Psoas muscle (tissue), 8 donors: Measurements from ENCODE around the gene RAPGEF5. TPM values are rescaled to one million over a fixed set of nuclear protein-coding genes. Genes with fewer than 3 reads are reported as not detected.

Experiments used
- ATAC-seq, 4 donors: fragments of 200-7000 bp; cut with Tn5 transposase; one replicate each; pipeline ENCODE4 v1.9.1; 2020; ENCODE audit warnings: moderate library complexity in 3 of 4, mild to moderate bottlenecking in 2 of 4
- DNase-seq, 2 donors: peaks; one replicate each; pipeline ENCODE4 v3.0.0-alpha.2; 2020
- H3K27ac ChIP-seq: fragments of 200-600 bp; one replicate; pipeline ENCODE4 v1.8.0; 2022
- H3K27me3 ChIP-seq, 3 donors: fragments of 200-600 bp in 1 of 3; one replicate each; pipeline versions ENCODE4 v1.6.1 to v1.8.0; 2013 to 2022; ENCODE audit warnings: low read length in 2 of 3, mild to moderate bottlenecking in 2 of 3, moderate library complexity in 1 of 3; ENCODE audit not compliant: insufficient read depth in 3 of 3
- H3K36me3 ChIP-seq, 2 donors: fragments of 200-600 bp in 1 of 2; one replicate each; pipeline versions ENCODE4 v1.6.1 to v1.8.0; 2013 to 2022; ENCODE audit warnings: low read depth in 1 of 2, mild to moderate bottlenecking in 1 of 2, moderate library complexity in 1 of 2; ENCODE audit not compliant: insufficient read depth in 1 of 2
- H3K4me1 ChIP-seq: fragments of 200-600 bp; one replicate; pipeline ENCODE4 v1.8.0; 2022
- H3K4me3 ChIP-seq: fragments of 200-600 bp; one replicate; pipeline ENCODE4 v1.8.0; 2022; ENCODE audit warnings: mild to moderate bottlenecking
- H3K9me3 ChIP-seq: fragments of 200-600 bp; one replicate; pipeline ENCODE4 v1.8.0; 2022
- WGBS, 3 donors: extraction: QIAGEN DNeasy Blood & Tissue Kit; methylation state at CpG; one replicate each; pipeline versions ENCODE4 v1.1.6 to v1.1.7; 2013; 5-methylcytosine and 5-hydroxymethylcytosine counted together
- intact Hi-C, 2 donors: fragments of 100-400 bp; cut with DNase I; formaldehyde crosslinking; loops; one replicate each; pipeline versions ENCODE4 v1.11.0 to v1.14.2; 2022
- polyA plus RNA-seq, 3 donors: library from polyadenylated mRNA; stranded (reverse); fragments of 200-250 nt; gene quantifications; one replicate each; pipeline ENCODE4 v1.2.3, GENCODE V29; 2013
- total RNA-seq, 4 donors: library from RNA; stranded (reverse); fragmentation: NEBNext Ultra II Directional in 2 of 4; extraction: Animal tissue kit (Norgen Biotek cat#: 25700) in 2 of 4; gene quantifications; one replicate each; pipeline versions ENCODE4 v1.2.1 to v1.2.4, GENCODE V29; 2021 to 2023
- TF ChIP-seq, protein P1 (sequence below): fragments of 200-600 bp; IDR thresholded peaks from one replicate; pipeline ENCODE4 v1.8.0; 2022; ENCODE audit warnings: antibody characterized with exemption
- donor health status: healthy with polysubstance abuse.
- donor health status: DM: no; HTN: no; CAD: no; lungs with moderate emphysema.
- donor health status: Bipolar disorder and iron deficiency.
- donor health status: healthy.
- donor health status: DM: yes; HTN: yes; CAD: no.
- donor health status: DM: no; HTN: no; CAD: no.
- donor health status: DM: no; HTN: no; CAD: no.
- donor health status: DM: yes; HTN: yes; CAD: no.

RAPGEF5 gene
- total and polyA plus RNA-seq, 7 donors = 2.6 to 10.8 (median 5.5) TPM

DNA sequence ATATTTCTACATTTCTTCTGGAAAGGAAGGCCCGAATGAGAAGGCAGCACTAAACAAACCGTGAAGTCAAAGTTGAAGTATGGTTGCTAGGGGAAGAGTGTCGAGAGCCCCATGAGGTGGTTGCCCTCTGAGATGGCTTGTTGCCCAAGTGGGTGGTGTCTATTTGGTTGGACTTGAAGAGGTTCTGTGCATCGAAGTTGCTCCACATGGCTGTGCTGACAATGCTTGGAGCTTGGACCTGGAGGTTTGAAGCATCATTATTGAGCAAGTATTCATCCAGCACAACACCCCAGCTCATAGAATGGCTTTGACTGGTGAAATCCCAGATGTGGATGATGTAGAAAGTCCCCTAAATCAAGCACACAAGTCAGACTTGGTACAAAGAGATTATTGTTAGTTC lies 246.1 kb downstream of the RAPGEF5 start:
- Histone ChIP-seq H3K4me1 (no peaks in the 10 kb centered on the region), H3K27me3 (peaks cover 0 to 4% (median 0%) of the 10 kb centered on the region in 3 donors), H3K27ac (no peak overlapping the region), H3K4me3 (no peak overlapping the region), H3K36me3 (no peaks in the 10 kb centered on the region), H3K9me3 (no peaks in the 10 kb centered on the region)
- DNase-seq = no peak
- WGBS, 3 donors = 52 to 56% (median 55%) methylated on average over 4 of the region's 4 CpGs
- ATAC-seq = no peak
- intact Hi-C loops = loop anchor here (1.0 to 5.0 kb wide), 3 partner anchors 186 to 378 kb away; no protein-coding TSS in a partner anchor
- TF ChIP-seq, protein P1, sequence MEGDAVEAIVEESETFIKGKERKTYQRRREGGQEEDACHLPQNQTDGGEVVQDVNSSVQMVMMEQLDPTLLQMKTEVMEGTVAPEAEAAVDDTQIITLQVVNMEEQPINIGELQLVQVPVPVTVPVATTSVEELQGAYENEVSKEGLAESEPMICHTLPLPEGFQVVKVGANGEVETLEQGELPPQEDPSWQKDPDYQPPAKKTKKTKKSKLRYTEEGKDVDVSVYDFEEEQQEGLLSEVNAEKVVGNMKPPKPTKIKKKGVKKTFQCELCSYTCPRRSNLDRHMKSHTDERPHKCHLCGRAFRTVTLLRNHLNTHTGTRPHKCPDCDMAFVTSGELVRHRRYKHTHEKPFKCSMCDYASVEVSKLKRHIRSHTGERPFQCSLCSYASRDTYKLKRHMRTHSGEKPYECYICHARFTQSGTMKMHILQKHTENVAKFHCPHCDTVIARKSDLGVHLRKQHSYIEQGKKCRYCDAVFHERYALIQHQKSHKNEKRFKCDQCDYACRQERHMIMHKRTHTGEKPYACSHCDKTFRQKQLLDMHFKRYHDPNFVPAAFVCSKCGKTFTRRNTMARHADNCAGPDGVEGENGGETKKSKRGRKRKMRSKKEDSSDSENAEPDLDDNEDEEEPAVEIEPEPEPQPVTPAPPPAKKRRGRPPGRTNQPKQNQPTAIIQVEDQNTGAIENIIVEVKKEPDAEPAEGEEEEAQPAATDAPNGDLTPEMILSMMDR = no peak

DNA sequence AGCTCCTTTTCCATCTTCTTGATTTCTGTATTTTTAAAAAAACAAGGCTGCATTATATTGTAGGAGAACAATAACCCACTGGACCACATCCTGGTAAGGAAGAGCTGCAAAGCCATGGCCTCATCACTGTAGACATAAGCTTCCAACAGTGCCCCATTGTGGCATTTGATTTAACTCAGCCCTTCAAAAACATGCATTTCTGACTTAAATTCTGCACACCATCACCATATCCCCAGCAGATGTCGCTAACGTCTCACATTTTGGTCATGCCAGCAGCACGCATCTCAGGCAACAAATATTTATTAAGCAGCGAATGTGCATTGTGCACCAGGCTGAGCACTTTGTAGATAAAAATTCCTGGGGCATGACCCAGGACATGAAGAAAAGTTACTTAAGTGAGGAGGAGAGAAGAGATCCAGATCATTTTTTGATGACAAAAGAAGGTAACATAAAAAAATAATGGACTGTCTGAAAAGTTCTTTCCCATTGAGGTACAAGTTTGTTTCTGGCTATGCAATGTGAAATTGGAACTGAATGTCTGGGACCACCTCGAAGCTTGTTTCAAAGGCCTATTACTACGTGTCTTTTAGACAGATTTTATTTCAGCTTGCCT lies 246.6 kb downstream of the RAPGEF5 start:
- TF ChIP-seq, protein P1 = peak; percentile 87
- H3K27ac ChIP-seq = no peak overlapping the region
- no peaks in the 10 kb centered on the region for H3K9me3 ChIP-seq
- no peak overlapping the region for H3K4me3 ChIP-seq
- intact Hi-C loops = loop anchor here (1.0 to 5.0 kb wide), 3 partner anchors 187 to 378 kb away; no protein-coding TSS in a partner anchor
- WGBS, 3 donors = 4 to 7% (median 5%) methylated on average over 6 of the region's 6 CpGs
- H3K36me3 ChIP-seq = no peaks in the 10 kb centered on the region
- ATAC-seq (peak; percentile 69 to 95 (median 80)), DNase-seq (peak in 1 of 2 donors; percentile 55)
- H3K27me3 ChIP-seq = peaks cover 0 to 4% (median 0%) of the 10 kb centered on the region in 3 donors
- H3K4me1 ChIP-seq = no peaks in the 10 kb centered on the region

DNA sequence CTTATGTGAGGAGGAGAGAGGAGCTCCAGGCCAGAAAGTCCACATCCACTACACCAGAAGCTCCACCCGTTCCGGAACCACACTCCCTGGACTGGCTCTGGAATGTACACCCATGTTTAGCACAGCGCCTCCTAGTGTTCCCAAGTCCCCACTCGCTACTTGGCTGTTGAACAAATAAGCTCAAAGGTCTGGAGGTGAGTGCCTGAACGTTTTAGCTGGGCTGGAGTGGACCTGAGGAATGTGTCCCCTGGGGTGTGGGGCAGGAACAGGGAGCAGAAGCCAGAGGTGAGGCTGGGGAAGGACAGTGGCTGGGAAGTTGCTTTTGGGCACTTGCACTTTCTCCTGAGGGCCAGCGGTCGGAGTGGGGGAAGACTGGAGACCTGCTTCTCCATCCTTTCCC lies 247.2 kb downstream of the RAPGEF5 start:
- intact Hi-C loops = loop anchor here (1.0 to 5.0 kb wide), 3 partner anchors 188 to 379 kb away; no protein-coding TSS in a partner anchor
- Histone ChIP-seq H3K4me1 (no peaks in the 10 kb centered on the region), H3K9me3 (no peaks in the 10 kb centered on the region), H3K36me3 (no peaks in the 10 kb centered on the region), H3K27ac (no peak overlapping the region), H3K4me3 (no peak overlapping the region), H3K27me3 (peaks cover 0 to 4% (median 0%) of the 10 kb centered on the region in 3 donors)
- 57 to 69% (median 59%) methylated on average over 7 of the region's 7 CpGs for WGBS, 3 donors
- TF ChIP-seq, protein P1 = no peak
- DNase-seq = peak in 1 of 2 donors; percentile 56
- ATAC-seq = peak in 2 of 4 donors; percentile 59 to 67

DNA sequence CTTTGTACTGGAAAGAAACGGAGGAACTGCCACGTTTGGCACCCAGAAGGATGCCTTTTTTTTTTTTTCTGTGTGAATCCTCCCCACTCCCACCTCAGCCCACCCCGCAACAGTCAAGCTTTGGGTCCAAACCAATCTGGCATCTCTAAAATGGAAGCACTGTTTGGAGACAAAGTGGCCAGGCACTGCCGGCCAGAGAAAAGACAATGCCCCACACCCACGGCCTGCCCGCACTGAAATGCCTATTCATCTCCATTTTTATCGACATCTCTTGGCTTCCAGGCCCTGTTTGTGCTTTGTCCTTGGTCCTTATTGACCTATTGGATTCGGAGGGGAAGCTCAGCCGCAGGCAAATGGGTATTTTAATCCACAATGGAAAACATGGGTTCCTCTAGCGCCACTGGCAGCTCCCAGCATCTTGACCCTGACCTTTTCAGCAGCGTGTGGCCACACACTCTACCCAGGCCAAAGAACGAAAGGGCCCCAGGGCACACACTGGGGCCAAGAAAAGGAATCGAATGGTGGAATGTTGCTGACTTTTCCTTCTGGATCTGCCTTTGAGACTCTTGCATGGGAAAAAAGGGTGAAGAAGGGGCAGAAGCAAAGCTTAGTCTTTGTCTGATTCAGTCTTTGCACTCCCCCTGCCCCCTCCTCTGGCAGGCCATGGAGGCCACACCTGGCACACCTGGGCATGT lies 248.7 kb downstream of the RAPGEF5 start:
- Histone ChIP-seq H3K4me1 (no peaks in the 10 kb centered on the region), H3K9me3 (no peaks in the 10 kb centered on the region), H3K4me3 (no peak overlapping the region), H3K27ac (no peak overlapping the region), H3K27me3 (peaks cover 0 to 4% (median 0%) of the 10 kb centered on the region in 3 donors), H3K36me3 (no peaks in the 10 kb centered on the region)
- TF ChIP-seq, protein P1 = no peak
- intact Hi-C loops = no loop called here
- no peak for DNase-seq
- ATAC-seq = no peak
- 64 to 83% (median 65%) methylated on average over 13 of the region's 13 CpGs for WGBS, 3 donors
